ENCODE measurements around the gene NUMA1.

NUMA1 gene

DNA sequence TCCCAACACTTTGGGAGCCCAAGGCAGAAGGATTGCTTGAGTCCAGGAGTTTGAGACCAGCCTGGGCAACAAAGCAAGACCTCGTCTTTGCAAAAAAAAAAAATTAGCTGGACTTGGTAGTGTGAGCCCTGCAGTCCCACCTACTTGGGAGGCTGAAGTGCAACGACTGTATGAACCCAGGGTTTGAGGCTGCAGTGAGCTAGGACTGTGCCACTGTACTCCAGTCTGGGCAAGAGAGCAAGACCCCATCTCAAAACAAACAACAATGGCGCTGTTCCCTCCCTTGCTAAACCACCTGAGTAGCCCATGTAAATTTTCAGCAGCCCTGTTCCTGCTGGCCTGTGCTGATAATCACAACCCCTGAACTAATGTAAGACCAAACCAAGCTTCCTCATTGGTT lies 19.7 kb upstream of the NUMA1 start:
- DNase-seq, result no peak

- DNase-seq, result no peak
These were observed 18.4 kb upstream of the NUMA1 start for GRCh38 chr11:72098741-72099140.

- no peak for DNase-seq
These were observed 10.9 kb upstream of the NUMA1 start for GRCh38 chr11:72091292-72091691.

GRCh38 chr11:72088076-72088808 lies 7.9 kb upstream of the NUMA1 start:
- no peak for DNase-seq

DNA sequence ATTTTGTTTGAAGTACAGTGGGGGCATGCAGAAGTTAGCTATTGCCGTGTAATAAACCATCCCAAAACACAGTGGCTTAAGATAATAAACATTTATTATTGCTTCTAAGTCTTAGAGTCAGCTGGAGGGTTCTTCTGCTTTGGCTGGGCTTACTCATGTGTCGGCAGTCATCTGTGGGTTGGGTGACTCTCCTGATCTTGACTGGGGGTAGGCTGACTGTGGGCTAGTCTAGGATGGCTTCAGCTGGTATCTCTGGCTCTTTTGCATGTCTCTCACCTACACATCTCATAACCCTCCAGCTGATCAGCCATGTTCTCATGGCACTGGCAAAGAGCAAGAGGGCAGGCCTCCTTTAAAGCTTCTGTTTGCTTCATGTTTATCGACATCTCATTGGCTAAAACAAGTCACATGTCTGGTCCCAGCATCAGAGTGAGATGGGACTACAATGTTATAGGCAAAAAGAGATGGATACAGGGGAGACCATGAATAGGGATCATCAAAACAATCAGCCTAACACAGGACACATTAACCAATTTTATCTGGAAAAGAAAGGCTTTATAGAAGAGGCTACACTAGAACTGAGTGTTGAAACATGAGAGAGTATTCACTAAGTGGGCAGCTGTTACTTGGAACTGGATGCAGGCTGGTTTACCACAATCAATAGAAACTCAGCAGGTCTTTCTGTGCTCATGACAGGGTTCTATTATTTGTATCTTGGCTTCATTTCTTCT lies 5.4 kb upstream of the NUMA1 start:
- DNase-seq, result no peak

- no peak for DNase-seq
These were observed 4.6 kb upstream of the NUMA1 start for GRCh38 chr11:72084965-72085364.

GRCh38 chr11:72084076-72084475 lies 3.7 kb upstream of the NUMA1 start:
- DNase-seq, result no peak

DNA sequence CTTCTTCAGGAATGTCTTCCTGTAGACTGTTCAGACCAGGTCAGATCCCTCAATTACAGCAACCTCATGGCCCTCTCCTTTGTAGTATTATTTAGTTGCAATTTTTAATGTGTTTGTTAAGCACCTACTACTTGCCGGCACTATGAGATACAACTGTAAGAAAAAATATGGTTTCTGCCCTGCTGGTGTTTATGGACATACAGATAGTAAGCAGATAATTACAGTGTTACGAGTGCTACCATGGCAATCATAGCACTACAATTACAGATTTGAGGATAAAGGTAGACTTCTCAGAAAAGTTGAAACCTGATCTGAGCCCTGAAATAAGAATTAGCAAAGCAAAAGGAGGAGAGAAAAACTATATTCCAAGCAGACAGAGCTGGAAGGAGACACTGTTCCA lies 3.1 kb upstream of the NUMA1 start:
- no peak for DNase-seq

GRCh38 chr11:72081821-72082453 lies 1.6 kb upstream of the NUMA1 start:
- DNase-seq, result peak; percentile 65

DNA sequence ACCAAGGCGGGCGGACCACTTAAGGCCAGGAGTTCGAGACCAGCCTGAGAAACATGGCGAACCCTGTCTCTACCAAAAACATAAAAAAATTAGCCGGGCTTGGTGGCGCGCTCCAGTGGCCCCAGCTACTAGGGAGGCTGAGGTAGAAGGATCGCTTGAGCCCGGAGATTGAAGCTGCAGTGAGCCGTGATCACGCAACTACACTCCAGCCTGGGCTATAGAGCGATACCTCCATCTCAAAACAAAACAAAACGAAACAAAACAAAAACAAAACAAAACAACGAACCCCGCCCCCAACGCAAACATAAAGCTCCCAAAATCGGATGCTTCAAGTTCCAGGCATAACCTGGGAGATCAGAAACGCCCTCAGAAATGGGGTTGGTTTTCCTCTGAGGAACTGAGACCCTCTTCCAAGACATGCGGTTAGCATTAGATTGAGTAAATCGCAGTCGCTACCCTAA lies 872 bp upstream of the NUMA1 start:
- DNase-seq, result no peak

- no peak for DNase-seq
These were observed 470 bp downstream of the NUMA1 start for GRCh38 chr11:72079819-72080325.

- no peak for DNase-seq
These were observed 1.9 kb downstream of the NUMA1 start for GRCh38 chr11:72078477-72078876.

DNA sequence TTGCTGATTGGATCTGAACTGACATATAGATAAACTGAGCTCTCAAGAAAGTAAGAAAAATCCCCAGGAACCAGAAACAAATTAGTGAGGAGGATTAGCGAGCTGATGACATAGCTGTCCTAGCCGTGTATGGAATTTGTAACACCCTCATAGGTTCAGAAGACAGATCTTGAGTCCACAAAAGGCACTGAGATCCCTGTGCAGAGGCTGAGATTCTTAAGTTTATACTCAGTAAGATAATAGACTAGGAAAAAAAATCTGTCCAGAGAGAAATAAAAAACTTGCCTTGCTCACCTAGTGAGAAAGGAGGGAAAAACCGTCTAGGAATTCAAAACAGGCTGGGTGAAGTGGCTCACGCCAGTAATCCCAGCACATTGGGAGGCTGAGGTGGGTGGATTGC lies 4.6 kb downstream of the NUMA1 start:
- DNase-seq, result no peak

GRCh38 chr11:72075109-72075508 lies 5.2 kb downstream of the NUMA1 start:
- DNase-seq, result no peak

GRCh38 chr11:72072348-72072747 lies 8.0 kb downstream of the NUMA1 start:
- no peak for DNase-seq

GRCh38 chr11:72070491-72070890 lies 9.9 kb downstream of the NUMA1 start:
- DNase-seq, result no peak

GRCh38 chr11:72069787-72070251 lies 10.5 kb downstream of the NUMA1 start:
- DNase-seq, result no peak

DNA sequence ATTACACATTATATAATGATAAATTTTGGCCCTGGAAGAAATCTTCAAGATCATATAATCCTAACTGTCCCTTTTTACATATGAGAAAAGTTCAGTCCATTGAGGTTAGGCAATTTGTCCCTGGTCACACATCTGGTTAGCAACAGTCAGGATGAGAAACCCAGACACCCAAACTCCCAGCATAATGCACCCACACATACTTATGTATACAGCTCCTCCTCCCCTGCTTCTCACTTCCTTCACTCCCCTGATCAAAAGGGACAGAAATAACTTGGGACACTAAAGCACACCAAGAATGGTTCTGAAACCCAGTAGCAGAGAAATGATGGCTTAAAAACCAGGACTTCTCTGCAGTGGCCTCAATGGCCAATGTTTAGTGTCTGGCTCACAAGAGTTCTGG lies 11.1 kb downstream of the NUMA1 start:
- no peak for DNase-seq

GRCh38 chr11:72067676-72068075 lies 12.7 kb downstream of the NUMA1 start:
- DNase-seq, result no peak

DNA sequence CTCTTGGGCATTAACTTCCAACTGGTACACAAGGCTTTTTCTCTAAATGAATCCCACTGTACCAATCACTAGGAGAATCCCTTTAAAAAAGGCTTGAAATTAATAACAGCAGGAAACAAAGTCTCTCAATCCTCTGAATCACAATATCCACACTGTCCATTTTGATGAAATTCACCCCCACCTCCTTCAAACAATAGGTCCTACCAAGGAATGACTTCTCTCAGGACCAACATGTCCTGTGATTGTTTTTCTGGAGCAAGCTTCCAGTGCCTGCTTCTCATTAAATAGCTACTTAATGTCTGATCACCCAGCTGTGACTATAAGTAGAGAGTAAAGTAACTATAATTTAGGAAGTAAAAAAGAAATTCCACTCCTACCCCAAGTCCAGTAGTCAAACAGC lies 13.1 kb downstream of the NUMA1 start:
- no peak for DNase-seq

DNA sequence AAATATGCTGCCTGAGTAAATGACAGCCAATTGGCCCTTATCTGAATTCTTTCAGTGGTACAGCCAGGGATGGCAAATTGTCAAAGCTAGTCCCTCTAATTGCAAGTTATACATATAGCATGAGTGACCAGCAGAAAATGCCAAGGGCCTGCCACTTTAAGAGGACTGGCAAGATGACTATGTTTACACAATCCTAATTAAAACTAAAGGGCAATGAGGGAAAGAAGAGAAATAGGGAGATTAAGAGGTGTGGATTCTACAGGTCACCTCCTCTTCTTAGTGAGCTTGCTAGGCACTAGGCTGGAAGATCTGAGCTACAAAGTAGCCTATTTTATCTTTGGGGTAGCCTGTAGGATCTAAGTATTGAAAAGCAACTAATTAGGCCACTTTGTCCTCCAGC lies 13.5 kb downstream of the NUMA1 start:
- DNase-seq, result no peak

DNA sequence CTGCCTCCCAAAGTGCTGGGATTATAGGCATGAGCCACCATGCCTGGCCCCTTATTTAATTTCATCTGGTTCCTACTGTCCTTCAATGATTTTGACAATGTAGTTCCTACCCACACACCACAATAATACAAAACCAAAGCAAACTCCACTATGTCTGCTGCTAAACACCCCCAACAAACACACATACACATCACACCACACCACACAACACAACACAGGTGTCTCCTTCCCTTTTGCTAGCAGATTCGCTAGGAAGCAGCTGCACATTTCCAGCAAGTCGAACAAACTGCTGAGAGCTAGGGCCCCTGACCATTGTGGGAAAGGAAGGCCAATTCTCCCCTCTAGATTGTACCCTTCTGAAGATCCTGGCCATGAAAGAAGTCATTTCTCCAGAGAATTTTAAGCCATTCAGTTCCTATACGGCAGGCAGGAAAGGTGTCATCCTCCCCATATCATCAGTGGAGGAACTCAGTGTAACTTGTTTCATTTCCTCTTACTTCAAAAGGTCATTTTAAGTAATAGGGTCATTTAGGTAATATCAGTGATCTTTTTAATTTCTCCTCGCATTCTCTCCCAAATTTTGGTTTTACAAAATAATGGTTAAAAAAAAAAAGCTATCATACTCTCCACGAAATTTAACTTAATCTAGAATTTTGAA lies 18.5 kb downstream of the NUMA1 start:
- DNase-seq, result no peak

- peak; percentile 61 for DNase-seq
These were observed 21.8 kb downstream of the NUMA1 start for GRCh38 chr11:72058416-72059034.
